ENCODE measurements around the gene TSPAN15. TPM values are rescaled to one million over a fixed set of nuclear protein-coding genes. Genes with fewer than 3 reads are reported as not detected.

The TSPAN15 gene
- total and polyA plus RNA-seq, 2 experiments from 2014 or later: 6.6 to 10.1 TPM

DNA sequence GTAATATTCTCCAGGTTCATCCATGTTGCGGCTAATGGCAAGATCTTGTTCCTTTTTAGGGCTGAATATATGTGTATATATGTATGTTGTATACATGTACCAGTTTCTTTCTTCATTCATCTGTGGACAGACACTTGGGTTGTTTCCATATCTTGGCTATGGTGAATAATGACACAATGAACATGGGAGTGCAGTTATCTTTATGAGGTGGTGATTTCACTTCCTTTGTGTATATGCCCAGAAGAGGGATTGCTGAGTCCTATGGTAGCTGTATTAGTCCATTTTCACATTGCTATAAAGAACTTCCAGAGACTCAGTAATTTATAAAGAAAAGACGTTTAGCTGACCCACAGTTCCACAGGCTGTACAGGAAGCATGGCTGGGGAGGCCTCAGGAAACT is 17.1 kb upstream of the TSPAN15 start:
- ATAC-seq (no peak), DNase-seq (ENCODE audit: low spot score) (no peak)
- Histone ChIP-seq H2AFZ (no peak overlapping the region; the same call in 1 of the 2 replicates), H3F3A (replicated peaks; ENCODE audit: low read depth) (no peaks in the 10 kb centered on the region), H3K27ac (ENCODE audit: low read depth) (no peak overlapping the region), H3K36me3 (ENCODE audit: insufficient read depth) (no peaks in the 10 kb centered on the region), H3K27me3 (ENCODE audit: insufficient read depth) (no peaks in the 10 kb centered on the region), H3K9me2 (ENCODE audit: insufficient read depth) (no peaks in the 10 kb centered on the region), H3K4me2 (no peak overlapping the region), H3K4me3 (no peak overlapping the region), H3K4me1 (ENCODE audit: insufficient read depth) (peaks cover under 1% of the 10 kb centered on the region; the same call in 1 of the 2 replicates), H3K79me2 (replicated peaks; ENCODE audit: insufficient read depth) (no peaks in the 10 kb centered on the region), H4K20me1 (replicated peaks; ENCODE audit: insufficient read depth) (no peaks in the 10 kb centered on the region)
- no peaks in the 10 kb centered on the region; the same call in 1 of the 3 replicates for H3K36me3 Mint-ChIP-seq (ENCODE audit: low read depth)
- H3K27me3 Mint-ChIP-seq (ENCODE audit: insufficient read depth, low read depth, poor library complexity): peaks cover 9% of the 10 kb centered on the region
- H3K4me1 Mint-ChIP-seq: peaks cover 1% of the 10 kb centered on the region
- H3K27ac Mint-ChIP-seq: no peak overlapping the region
- H3K9me3 Mint-ChIP-seq: peaks cover 7% of the 10 kb centered on the region
- TF ChIP-seq, protein P1, sequence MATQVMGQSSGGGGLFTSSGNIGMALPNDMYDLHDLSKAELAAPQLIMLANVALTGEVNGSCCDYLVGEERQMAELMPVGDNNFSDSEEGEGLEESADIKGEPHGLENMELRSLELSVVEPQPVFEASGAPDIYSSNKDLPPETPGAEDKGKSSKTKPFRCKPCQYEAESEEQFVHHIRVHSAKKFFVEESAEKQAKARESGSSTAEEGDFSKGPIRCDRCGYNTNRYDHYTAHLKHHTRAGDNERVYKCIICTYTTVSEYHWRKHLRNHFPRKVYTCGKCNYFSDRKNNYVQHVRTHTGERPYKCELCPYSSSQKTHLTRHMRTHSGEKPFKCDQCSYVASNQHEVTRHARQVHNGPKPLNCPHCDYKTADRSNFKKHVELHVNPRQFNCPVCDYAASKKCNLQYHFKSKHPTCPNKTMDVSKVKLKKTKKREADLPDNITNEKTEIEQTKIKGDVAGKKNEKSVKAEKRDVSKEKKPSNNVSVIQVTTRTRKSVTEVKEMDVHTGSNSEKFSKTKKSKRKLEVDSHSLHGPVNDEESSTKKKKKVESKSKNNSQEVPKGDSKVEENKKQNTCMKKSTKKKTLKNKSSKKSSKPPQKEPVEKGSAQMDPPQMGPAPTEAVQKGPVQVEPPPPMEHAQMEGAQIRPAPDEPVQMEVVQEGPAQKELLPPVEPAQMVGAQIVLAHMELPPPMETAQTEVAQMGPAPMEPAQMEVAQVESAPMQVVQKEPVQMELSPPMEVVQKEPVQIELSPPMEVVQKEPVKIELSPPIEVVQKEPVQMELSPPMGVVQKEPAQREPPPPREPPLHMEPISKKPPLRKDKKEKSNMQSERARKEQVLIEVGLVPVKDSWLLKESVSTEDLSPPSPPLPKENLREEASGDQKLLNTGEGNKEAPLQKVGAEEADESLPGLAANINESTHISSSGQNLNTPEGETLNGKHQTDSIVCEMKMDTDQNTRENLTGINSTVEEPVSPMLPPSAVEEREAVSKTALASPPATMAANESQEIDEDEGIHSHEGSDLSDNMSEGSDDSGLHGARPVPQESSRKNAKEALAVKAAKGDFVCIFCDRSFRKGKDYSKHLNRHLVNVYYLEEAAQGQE (IDR thresholded peaks at IDR 0.05; ENCODE audit: unreplicated experiment): no peak
- TF ChIP-seq ZNF114 (CRISPR knock-in tag; IDR thresholded peaks at IDR 0.05): no peak
- no peak overlapping the region for H3K4me3 Mint-ChIP-seq

DNA sequence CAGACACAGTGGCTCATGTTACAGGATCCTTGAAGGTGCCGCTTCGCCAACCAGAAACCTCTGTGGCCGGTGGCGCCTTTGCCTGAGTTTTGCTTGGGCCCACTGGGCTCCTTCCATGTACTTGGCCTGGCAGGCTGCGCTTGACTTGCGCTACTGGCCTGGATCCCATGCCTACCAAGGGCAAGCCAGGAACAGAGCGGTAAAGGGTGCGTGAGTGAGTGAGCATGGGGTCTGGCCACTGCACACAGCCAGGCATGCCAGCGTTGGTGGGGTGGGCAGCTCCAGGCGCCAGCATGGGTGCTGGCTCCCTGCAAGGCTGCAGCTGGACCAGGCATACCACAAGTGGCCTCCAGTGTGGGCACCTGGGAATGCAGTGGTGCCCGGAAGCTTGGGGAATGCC is 16.3 kb upstream of the TSPAN15 start:
- peaks cover 12% of the 10 kb centered on the region for H3K27me3 Mint-ChIP-seq (ENCODE audit: insufficient read depth, low read depth, poor library complexity)
- Histone ChIP-seq H3K36me3 (ENCODE audit: insufficient read depth) (no peaks in the 10 kb centered on the region), H2AFZ (no peak overlapping the region), H3K27ac (ENCODE audit: low read depth) (no peak overlapping the region), H4K20me1 (replicated peaks; ENCODE audit: insufficient read depth) (no peaks in the 10 kb centered on the region), H3K4me1 (ENCODE audit: insufficient read depth) (peaks cover 5% of the 10 kb centered on the region), H3K4me2 (no peak overlapping the region), H3K79me2 (replicated peaks; ENCODE audit: insufficient read depth) (no peaks in the 10 kb centered on the region), H3F3A (replicated peaks; ENCODE audit: low read depth) (no peaks in the 10 kb centered on the region), H3K27me3 (ENCODE audit: insufficient read depth) (no peaks in the 10 kb centered on the region), H3K4me3 (no peak overlapping the region), H3K9me2 (ENCODE audit: insufficient read depth) (no peaks in the 10 kb centered on the region)
- H3K36me3 Mint-ChIP-seq (ENCODE audit: low read depth): no peaks in the 10 kb centered on the region; the same call in 1 of the 3 replicates
- no peak for ATAC-seq
- H3K9me3 Mint-ChIP-seq: peaks cover 7% of the 10 kb centered on the region
- no peak overlapping the region for H3K4me3 Mint-ChIP-seq
- no peak overlapping the region for H3K27ac Mint-ChIP-seq
- peaks cover 9% of the 10 kb centered on the region for H3K4me1 Mint-ChIP-seq
- DNase-seq (ENCODE audit: low spot score): no peak
- TF ChIP-seq POLR2AphosphoS5 (IDR thresholded peaks at IDR 0.05; ENCODE audit: low read depth) (no peak), CREB1 (CRISPR knock-in tag; IDR thresholded peaks at IDR 0.05; ENCODE audit: low read depth) (no peak), NANOG (IDR thresholded peaks at IDR 0.05; ENCODE audit: borderline replicate concordance) (no peak), EZH2phosphoT487 (IDR thresholded peaks at IDR 0.05; ENCODE audit: unreplicated experiment) (no peak), STAT1 (IDR thresholded peaks at IDR 0.05; ENCODE audit: unreplicated experiment) (no peak), ZNF331 (CRISPR knock-in tag; IDR thresholded peaks at IDR 0.05; ENCODE audit: low read depth) (no peak), ZNF114 (CRISPR knock-in tag; IDR thresholded peaks at IDR 0.05) (no peak), JUNB (IDR thresholded peaks at IDR 0.05; ENCODE audit: unreplicated experiment) (no peak), EZH2 (IDR thresholded peaks at IDR 0.05; ENCODE audit: low read depth, unreplicated experiment) (no peak)
- TF ChIP-seq, protein P2, sequence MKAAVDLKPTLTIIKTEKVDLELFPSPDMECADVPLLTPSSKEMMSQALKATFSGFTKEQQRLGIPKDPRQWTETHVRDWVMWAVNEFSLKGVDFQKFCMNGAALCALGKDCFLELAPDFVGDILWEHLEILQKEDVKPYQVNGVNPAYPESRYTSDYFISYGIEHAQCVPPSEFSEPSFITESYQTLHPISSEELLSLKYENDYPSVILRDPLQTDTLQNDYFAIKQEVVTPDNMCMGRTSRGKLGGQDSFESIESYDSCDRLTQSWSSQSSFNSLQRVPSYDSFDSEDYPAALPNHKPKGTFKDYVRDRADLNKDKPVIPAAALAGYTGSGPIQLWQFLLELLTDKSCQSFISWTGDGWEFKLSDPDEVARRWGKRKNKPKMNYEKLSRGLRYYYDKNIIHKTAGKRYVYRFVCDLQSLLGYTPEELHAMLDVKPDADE (IDR thresholded peaks at IDR 0.05): no peak
- TF ChIP-seq, protein P3, sequence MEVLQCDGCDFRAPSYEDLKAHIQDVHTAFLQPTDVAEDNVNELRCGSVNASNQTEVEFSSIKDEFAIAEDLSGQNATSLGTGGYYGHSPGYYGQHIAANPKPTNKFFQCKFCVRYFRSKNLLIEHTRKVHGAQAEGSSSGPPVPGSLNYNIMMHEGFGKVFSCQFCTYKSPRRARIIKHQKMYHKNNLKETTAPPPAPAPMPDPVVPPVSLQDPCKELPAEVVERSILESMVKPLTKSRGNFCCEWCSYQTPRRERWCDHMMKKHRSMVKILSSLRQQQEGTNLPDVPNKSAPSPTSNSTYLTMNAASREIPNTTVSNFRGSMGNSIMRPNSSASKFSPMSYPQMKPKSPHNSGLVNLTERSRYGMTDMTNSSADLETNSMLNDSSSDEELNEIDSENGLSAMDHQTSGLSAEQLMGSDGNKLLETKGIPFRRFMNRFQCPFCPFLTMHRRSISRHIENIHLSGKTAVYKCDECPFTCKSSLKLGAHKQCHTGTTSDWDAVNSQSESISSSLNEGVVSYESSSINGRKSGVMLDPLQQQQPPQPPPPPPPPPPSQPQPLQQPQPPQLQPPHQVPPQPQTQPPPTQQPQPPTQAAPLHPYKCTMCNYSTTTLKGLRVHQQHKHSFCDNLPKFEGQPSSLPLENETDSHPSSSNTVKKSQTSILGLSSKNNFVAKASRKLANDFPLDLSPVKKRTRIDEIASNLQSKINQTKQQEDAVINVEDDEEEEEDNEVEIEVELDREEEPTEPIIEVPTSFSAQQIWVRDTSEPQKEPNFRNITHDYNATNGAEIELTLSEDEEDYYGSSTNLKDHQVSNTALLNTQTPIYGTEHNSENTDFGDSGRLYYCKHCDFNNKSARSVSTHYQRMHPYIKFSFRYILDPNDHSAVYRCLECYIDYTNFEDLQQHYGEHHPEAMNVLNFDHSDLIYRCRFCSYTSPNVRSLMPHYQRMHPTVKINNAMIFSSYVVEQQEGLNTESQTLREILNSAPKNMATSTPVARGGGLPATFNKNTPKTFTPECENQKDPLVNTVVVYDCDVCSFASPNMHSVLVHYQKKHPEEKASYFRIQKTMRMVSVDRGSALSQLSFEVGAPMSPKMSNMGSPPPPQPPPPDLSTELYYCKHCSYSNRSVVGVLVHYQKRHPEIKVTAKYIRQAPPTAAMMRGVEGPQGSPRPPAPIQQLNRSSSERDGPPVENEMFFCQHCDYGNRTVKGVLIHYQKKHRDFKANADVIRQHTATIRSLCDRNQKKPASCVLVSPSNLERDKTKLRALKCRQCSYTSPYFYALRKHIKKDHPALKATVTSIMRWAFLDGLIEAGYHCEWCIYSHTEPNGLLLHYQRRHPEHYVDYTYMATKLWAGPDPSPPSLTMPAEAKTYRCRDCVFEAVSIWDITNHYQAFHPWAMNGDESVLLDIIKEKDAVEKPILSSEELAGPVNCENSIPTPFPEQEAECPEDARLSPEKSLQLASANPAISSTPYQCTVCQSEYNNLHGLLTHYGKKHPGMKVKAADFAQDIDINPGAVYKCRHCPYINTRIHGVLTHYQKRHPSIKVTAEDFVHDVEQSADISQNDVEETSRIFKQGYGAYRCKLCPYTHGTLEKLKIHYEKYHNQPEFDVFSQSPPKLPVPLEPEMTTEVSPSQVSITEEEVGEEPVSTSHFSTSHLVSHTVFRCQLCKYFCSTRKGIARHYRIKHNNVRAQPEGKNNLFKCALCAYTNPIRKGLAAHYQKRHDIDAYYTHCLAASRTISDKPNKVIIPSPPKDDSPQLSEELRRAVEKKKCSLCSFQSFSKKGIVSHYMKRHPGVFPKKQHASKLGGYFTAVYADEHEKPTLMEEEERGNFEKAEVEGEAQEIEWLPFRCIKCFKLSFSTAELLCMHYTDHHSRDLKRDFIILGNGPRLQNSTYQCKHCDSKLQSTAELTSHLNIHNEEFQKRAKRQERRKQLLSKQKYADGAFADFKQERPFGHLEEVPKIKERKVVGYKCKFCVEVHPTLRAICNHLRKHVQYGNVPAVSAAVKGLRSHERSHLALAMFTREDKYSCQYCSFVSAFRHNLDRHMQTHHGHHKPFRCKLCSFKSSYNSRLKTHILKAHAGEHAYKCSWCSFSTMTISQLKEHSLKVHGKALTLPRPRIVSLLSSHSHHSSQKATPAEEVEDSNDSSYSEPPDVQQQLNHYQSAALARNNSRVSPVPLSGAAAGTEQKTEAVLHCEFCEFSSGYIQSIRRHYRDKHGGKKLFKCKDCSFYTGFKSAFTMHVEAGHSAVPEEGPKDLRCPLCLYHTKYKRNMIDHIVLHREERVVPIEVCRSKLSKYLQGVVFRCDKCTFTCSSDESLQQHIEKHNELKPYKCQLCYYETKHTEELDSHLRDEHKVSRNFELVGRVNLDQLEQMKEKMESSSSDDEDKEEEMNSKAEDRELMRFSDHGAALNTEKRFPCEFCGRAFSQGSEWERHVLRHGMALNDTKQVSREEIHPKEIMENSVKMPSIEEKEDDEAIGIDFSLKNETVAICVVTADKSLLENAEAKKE (CRISPR knock-in tag; IDR thresholded peaks at IDR 0.05): no peak

All from GM23338 (cell line).